Measurements from ENCODE around the gene GRIK4. TPM values are rescaled to one million over a fixed set of nuclear protein-coding genes. Genes with fewer than 3 reads are reported as not detected.

The GRIK4 gene
- total and polyA plus RNA-seq, 7 donors, result 0.04 to 0.11 (median 0.04) TPM; not detected in 4

GRCh38 chr11:120834686-120835210 lies 323.2 kb downstream of the GRIK4 start:
- no peak overlapping the region for H3K4me3 ChIP-seq
- 89 to 90% (median 90%) methylated on average over 13 of the region's 13 CpGs for WGBS, 3 donors
- H3K36me3 ChIP-seq (ENCODE audit: insufficient read depth in 1 of 2, low read depth in 1 of 2), result no peaks in the 10 kb centered on the region
- ATAC-seq, result no peak
- intact Hi-C loops (cut with DNase I), result no loop called here
- no peaks in the 10 kb centered on the region for H3K9me3 ChIP-seq
- H3K4me1 ChIP-seq, result no peaks in the 10 kb centered on the region
- no peak for TF ChIP-seq CTCF (IDR thresholded peaks at IDR 0.05)
- peaks cover 0 to 4% (median 0%) of the 10 kb centered on the region in 3 donors for H3K27me3 ChIP-seq (ENCODE audit: insufficient read depth in 3 of 3, low read length in 2 of 3)
- DNase-seq, result no peak
- no peak overlapping the region for H3K27ac ChIP-seq

DNA sequence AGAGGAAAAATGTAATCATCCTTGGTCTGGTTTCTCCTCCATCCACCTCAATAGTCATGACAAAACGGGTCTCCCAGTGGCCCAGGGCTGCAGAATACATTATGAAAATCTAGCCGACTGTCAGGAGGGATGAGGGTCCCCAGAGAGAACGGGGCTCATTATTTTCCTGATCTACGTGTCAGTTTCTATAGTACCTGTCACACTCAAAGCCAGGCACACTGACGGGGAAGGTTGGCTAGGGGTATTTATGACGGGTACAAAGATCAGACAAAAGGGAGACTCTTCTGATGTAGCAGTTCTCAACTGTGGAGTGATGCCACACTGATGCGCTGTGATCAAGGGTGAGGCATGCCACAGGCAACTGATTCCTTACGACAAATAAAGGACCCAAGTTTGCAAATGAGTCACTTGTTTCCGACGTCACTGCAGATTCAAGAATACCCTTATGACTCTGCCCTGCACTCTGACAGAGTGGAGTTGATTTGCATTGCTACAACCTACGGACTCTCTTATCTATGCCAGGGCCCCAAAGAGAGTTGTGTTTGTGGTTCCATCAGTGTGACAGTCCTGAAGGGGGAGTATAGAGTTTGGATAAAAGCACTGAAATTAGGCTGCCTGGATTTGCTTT lies 324.2 kb downstream of the GRIK4 start:
- TF ChIP-seq CTCF (IDR thresholded peaks at IDR 0.05), result no peak
- H3K9me3 ChIP-seq, result no peaks in the 10 kb centered on the region
- 82 to 85% (median 83%) methylated on average over 11 of the region's 11 CpGs for WGBS, 3 donors
- no peaks in the 10 kb centered on the region for H3K36me3 ChIP-seq (ENCODE audit: insufficient read depth in 1 of 2, low read depth in 1 of 2)
- ATAC-seq (no peak), DNase-seq (no peak)
- intact Hi-C loops (cut with DNase I), result no loop called here
- H3K4me1 ChIP-seq, result no peaks in the 10 kb centered on the region
- H3K27ac ChIP-seq, result no peak overlapping the region
- H3K27me3 ChIP-seq (ENCODE audit: insufficient read depth in 3 of 3, low read length in 2 of 3), result peaks cover 0 to 4% (median 0%) of the 10 kb centered on the region in 3 donors
- no peak overlapping the region for H3K4me3 ChIP-seq

DNA sequence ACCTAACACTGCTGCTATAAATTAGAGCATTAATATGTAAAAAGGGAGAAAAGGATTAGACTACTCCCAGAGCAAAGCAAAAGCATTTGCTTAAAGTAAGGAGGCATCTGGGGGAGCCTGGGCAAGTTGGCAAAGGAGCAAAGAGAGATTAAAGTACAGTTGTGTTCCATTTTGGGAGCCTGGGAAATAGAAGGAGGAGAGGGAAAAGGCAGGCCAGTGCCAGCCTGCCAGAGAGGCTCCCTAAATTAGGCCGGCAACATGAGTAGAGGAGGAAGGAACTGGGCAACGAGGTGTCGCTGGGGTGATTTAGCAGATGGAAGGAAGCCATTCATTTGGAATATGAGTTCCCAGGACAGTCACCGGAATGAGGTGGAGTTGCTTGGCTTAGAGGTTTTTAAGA lies 326.1 kb downstream of the GRIK4 start:
- WGBS, 3 donors, result 16 to 20% (median 17%) methylated on average over 4 of the region's 4 CpGs
- Histone ChIP-seq H3K4me1 (no peaks in the 10 kb centered on the region), H3K4me3 (no peak overlapping the region), H3K27me3 (ENCODE audit: insufficient read depth in 3 of 3, low read length in 2 of 3) (no peaks in the 10 kb centered on the region), H3K36me3 (ENCODE audit: insufficient read depth in 1 of 2, low read depth in 1 of 2) (no peaks in the 10 kb centered on the region), H3K27ac (no peak overlapping the region), H3K9me3 (no peaks in the 10 kb centered on the region)
- intact Hi-C loops (cut with DNase I), result no loop called here
- no peak for DNase-seq
- TF ChIP-seq CTCF (IDR thresholded peaks at IDR 0.05), result no peak
- ATAC-seq, result no peak

- no peaks in the 10 kb centered on the region for H3K4me1 ChIP-seq
- no peak for ATAC-seq
- no peak overlapping the region for H3K27ac ChIP-seq
- intact Hi-C loops (cut with DNase I), result no loop called here
- H3K4me3 ChIP-seq, result no peak overlapping the region
- H3K9me3 ChIP-seq, result no peaks in the 10 kb centered on the region
- WGBS, 3 donors, result 86 to 90% (median 88%) methylated on average over 3 of the region's 3 CpGs
- TF ChIP-seq CTCF (IDR thresholded peaks at IDR 0.05), result no peak
- H3K36me3 ChIP-seq (ENCODE audit: insufficient read depth in 1 of 2, low read depth in 1 of 2), result no peaks in the 10 kb centered on the region
- DNase-seq, result no peak
- H3K27me3 ChIP-seq (ENCODE audit: insufficient read depth in 3 of 3, low read length in 2 of 3), result no peaks in the 10 kb centered on the region
These were observed 327.7 kb downstream of the GRIK4 start for GRCh38 chr11:120839201-120839600.
